ENCODE data around the gene CES4A.

GRCh38 chr16:67022531-67023214, 34.3 kb downstream of the CES4A start:
- TF ChIP-seq, protein P1, sequence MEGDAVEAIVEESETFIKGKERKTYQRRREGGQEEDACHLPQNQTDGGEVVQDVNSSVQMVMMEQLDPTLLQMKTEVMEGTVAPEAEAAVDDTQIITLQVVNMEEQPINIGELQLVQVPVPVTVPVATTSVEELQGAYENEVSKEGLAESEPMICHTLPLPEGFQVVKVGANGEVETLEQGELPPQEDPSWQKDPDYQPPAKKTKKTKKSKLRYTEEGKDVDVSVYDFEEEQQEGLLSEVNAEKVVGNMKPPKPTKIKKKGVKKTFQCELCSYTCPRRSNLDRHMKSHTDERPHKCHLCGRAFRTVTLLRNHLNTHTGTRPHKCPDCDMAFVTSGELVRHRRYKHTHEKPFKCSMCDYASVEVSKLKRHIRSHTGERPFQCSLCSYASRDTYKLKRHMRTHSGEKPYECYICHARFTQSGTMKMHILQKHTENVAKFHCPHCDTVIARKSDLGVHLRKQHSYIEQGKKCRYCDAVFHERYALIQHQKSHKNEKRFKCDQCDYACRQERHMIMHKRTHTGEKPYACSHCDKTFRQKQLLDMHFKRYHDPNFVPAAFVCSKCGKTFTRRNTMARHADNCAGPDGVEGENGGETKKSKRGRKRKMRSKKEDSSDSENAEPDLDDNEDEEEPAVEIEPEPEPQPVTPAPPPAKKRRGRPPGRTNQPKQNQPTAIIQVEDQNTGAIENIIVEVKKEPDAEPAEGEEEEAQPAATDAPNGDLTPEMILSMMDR (IDR thresholded peaks at IDR 0.05) = no peak
- TF ChIP-seq EZH2phosphoT487 (IDR thresholded peaks at IDR 0.05) (no peak), EZH2 (IDR thresholded peaks at IDR 0.05) (no peak)
